ENCODE results near the gene CFAP46. TPM values are rescaled to one million over a fixed set of nuclear protein-coding genes. Genes with fewer than 3 reads are reported as not detected.

CFAP46 gene
- polyA plus RNA-seq, 3 donors = 0.07 TPM; not detected in 2

DNA sequence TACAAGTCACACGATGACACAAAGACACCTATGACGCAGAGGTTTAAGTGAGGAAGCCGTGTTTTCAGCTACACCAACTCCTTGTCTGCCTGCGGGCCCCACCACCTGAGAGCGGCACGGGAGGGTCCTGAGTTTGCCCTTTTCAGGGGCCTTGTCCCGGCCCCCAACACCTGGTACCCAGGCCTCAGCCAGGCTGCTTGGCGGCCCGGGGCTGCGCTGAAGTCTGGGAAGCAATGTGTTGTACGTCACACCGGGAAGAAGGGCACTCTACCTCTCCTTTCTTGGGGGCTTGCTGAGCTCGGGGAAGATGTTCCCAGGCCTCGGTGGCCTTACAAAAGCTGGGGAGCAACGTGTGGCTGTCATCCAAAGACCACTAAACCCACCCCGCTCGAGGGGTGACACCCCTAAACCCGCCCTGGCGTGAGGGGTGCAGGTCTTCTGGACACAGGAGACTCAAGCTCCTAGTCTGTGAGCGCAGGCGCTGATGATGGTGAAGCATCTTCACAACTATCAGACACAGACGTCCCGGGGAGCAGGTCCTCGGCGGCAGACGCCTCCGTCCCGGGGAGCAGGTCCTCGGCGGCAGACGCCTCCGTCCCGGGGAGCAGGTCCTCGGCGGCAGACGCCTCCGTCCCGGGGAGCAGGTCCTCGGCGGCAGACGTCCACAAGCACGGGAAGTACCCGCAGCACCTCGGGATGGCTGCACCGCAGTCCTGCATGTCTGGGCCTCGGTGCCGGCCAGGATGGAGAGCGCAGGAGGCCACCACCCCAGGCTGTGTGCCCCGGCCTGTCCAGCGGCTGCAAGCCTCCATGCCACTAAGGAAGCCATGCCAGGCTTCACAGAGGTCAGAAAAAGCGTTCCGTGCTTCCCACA lies 15.4 kb downstream of the CFAP46 start:
- DNase-seq = no peak
- TF ChIP-seq CTCF (IDR thresholded peaks at IDR 0.05) = no peak
- Histone ChIP-seq H3K4me1 (ENCODE audit: control insufficient read depth in 1 of 2, insufficient read depth in 2 of 2, low read length in 2 of 2) (peaks cover 0 to 12% of the 10 kb centered on the region in 2 donors), H2AFZ (ENCODE audit: insufficient read depth, low read depth, low read length, poor library complexity, severe bottlenecking) (no peak overlapping the region), H3K36me3 (replicated peaks in 1 of 2; ENCODE audit: control insufficient read depth in 1 of 2, insufficient read depth in 2 of 2, low read length in 2 of 2) (no peaks in the 10 kb centered on the region), H3K4me2 (replicated peaks; ENCODE audit: extremely low read depth, low read length, poor library complexity, severe bottlenecking) (no peak overlapping the region), H3K27ac (ENCODE audit: low read depth in 1 of 2, low read length in 2 of 2) (no peak overlapping the region), H3K27me3 (ENCODE audit: control insufficient read depth in 2 of 2, insufficient read depth in 2 of 2, low read length in 2 of 2) (no peaks in the 10 kb centered on the region), H3K79me2 (ENCODE audit: insufficient read depth, low read length) (no peaks in the 10 kb centered on the region), H3K9me3 (replicated peaks in 1 of 2; ENCODE audit: control insufficient read depth in 1 of 2, insufficient read depth in 1 of 2, low read length in 2 of 2) (no peaks in the 10 kb centered on the region), H3K9ac (ENCODE audit: insufficient read depth, low read length, poor library complexity, severe bottlenecking) (no peak overlapping the region), H3K4me3 (replicated peaks in 1 of 3; ENCODE audit: low read depth in 2 of 3, low read length in 3 of 3) (no peak overlapping the region), H4K20me1 (ENCODE audit: insufficient read depth, low read length) (no peaks in the 10 kb centered on the region)
- Mint-ChIP-seq H3K27me3 (ENCODE audit: low read depth in 3 of 3) (peaks cover 0 to 4% (median 2%) of the 10 kb centered on the region in 3 donors), H3K4me1 (no peaks in the 10 kb centered on the region), H3K9me3 (no peaks in the 10 kb centered on the region), H3K27ac (no peak overlapping the region), H3K36me3 (no peaks in the 10 kb centered on the region), H3K4me3 (no peak overlapping the region)
- 90% methylated on average over 47 of the region's 52 CpGs for WGBS (ENCODE audit: insufficient coverage)
- intact Hi-C loops (cut with micrococcal nuclease) = no loop called here

- Histone ChIP-seq H3K27me3 (ENCODE audit: control insufficient read depth in 2 of 2, insufficient read depth in 2 of 2, low read length in 2 of 2) (no peaks in the 10 kb centered on the region), H3K27ac (ENCODE audit: low read depth in 1 of 2, low read length in 2 of 2) (no peak overlapping the region), H4K20me1 (ENCODE audit: insufficient read depth, low read length) (no peaks in the 10 kb centered on the region), H3K4me2 (replicated peaks; ENCODE audit: extremely low read depth, low read length, poor library complexity, severe bottlenecking) (no peak overlapping the region), H3K79me2 (ENCODE audit: insufficient read depth, low read length) (no peaks in the 10 kb centered on the region), H3K9ac (ENCODE audit: insufficient read depth, low read length, poor library complexity, severe bottlenecking) (no peak overlapping the region), H3K4me1 (ENCODE audit: control insufficient read depth in 1 of 2, insufficient read depth in 2 of 2, low read length in 2 of 2) (peaks cover 0 to 12% of the 10 kb centered on the region in 2 donors), H3K36me3 (replicated peaks in 1 of 2; ENCODE audit: control insufficient read depth in 1 of 2, insufficient read depth in 2 of 2, low read length in 2 of 2) (no peaks in the 10 kb centered on the region), H3K9me3 (replicated peaks in 1 of 2; ENCODE audit: control insufficient read depth in 1 of 2, insufficient read depth in 1 of 2, low read length in 2 of 2) (no peaks in the 10 kb centered on the region), H3K4me3 (replicated peaks in 1 of 3; ENCODE audit: low read depth in 2 of 3, low read length in 3 of 3) (no peak overlapping the region), H2AFZ (ENCODE audit: insufficient read depth, low read depth, low read length, poor library complexity, severe bottlenecking) (no peak overlapping the region)
- DNase-seq = no peak
- TF ChIP-seq CTCF (IDR thresholded peaks at IDR 0.05) = no peak
- H3K27ac Mint-ChIP-seq = no peak overlapping the region
- intact Hi-C loops (cut with micrococcal nuclease) = no loop called here
- WGBS (ENCODE audit: insufficient coverage) = 94% methylated on average over 17 of the region's 21 CpGs
- no peaks in the 10 kb centered on the region for H3K4me1 Mint-ChIP-seq
- H3K9me3 Mint-ChIP-seq = no peaks in the 10 kb centered on the region
- H3K4me3 Mint-ChIP-seq = no peak overlapping the region
- H3K27me3 Mint-ChIP-seq (ENCODE audit: low read depth in 3 of 3) = peaks cover 0 to 4% (median 2%) of the 10 kb centered on the region in 3 donors
- no peaks in the 10 kb centered on the region for H3K36me3 Mint-ChIP-seq
These were observed 16.3 kb downstream of the CFAP46 start for GRCh38 chr10:132926070-132926469.

All from CD14-positive monocyte (primary cell).